IPS-18c (cell line): Measurements from ENCODE around the gene ARHGAP27.
"Not testable (repeated sequence)": the region's sequence is repeated elsewhere in the genome, so short reads cannot be mapped to it uniquely, and the experiment has no call there.

Source experiments
- H3K4me3 ChIP-seq: 2 replicates; pipeline ENCODE4 v1.7.0; 2013; ENCODE audit warnings: low read depth, mild to moderate bottlenecking, low read length, moderate library complexity; ENCODE audit not compliant: insufficient read depth
- H3K9me3 ChIP-seq: one replicate; pipeline ENCODE4 v1.6.1; 2013; ENCODE audit warnings: mild to moderate bottlenecking, low read length, moderate library complexity; ENCODE audit not compliant: control insufficient read depth, insufficient read depth

ARHGAP27 gene

GRCh38 chr17:45361976-45362375 lies 70.7 kb downstream of the ARHGAP27 start:
- Histone ChIP-seq H3K9me3 (no peaks in the 10 kb centered on the region), H3K4me3 (no peak overlapping the region)

DNA sequence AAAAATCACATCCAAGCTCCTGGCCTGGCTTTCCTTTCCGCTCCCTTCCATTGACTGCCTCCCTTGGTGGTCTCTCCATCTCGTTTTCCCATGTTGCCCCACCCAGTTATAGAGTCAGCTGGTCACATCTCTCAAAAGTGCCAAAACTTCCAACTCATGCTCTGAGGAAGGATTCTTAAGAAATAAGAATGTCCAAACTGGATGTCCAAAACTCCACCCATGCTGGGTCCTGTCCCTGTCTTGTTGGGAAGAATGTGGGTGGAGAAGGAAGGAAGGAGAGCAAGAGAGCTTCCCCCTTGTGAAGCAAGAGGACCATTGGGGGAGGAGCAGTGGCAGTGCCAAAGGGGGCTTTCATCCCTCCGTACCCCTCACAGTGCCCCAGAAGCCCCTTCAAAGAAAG lies 71.2 kb downstream of the ARHGAP27 start:
- no peaks in the 10 kb centered on the region for H3K9me3 ChIP-seq
- H3K4me3 ChIP-seq = no peak overlapping the region

GRCh38 chr17:45357364-45357997 lies 75.2 kb downstream of the ARHGAP27 start:
- H3K9me3 ChIP-seq = no peaks in the 10 kb centered on the region
- H3K4me3 ChIP-seq = no peak overlapping the region

- Histone ChIP-seq H3K9me3 (no peaks in the 10 kb centered on the region), H3K4me3 (no peak overlapping the region)
Measured at GRCh38 chr17:45355087-45355486, 77.6 kb downstream of the ARHGAP27 start.

DNA sequence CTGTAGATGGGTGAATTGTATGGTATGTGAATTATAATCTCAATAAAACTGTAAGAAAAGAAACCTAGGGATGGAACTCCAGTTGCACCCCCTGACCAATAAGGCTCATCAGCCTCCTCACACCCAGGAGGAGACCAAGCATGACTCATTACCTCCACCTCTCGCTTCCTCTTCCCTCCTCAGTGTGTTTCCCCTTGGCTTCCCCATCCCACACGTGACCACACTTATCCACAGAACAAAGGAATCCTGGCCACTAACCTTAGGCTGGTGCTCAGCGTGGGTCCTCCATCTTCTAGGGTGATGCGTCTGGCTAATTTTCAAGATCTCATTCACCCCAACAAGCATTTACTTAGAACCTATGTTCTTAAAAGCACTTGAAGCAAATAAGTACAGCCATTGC lies 79.6 kb downstream of the ARHGAP27 start:
- no peak overlapping the region for H3K4me3 ChIP-seq
- no peaks in the 10 kb centered on the region for H3K9me3 ChIP-seq

- Histone ChIP-seq H3K9me3 (no peaks in the 10 kb centered on the region), H3K4me3 (no peak overlapping the region)
Measured at GRCh38 chr17:45351831-45352230, 80.8 kb downstream of the ARHGAP27 start.

DNA sequence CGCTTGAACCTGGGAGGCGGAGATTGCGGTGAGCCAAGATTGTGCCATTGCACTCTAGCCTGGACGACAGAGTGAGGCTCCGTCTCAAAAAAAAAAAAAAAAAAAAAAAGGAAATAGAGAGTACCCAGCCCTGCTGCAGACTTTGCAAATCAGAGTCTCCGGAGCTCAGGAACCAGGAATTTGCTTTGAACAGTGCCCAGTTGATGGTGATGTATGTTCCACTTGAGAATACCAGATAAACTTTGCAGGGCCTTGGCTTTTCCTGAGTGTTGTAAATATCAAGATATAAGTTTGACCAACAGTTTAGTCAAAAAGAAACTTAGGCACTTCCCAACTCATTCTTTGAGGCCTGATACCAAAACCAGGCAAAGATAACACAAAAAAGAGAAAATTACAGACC lies 85.2 kb downstream of the ARHGAP27 start:
- no peaks in the 10 kb centered on the region for H3K9me3 ChIP-seq
- no peak overlapping the region for H3K4me3 ChIP-seq

DNA sequence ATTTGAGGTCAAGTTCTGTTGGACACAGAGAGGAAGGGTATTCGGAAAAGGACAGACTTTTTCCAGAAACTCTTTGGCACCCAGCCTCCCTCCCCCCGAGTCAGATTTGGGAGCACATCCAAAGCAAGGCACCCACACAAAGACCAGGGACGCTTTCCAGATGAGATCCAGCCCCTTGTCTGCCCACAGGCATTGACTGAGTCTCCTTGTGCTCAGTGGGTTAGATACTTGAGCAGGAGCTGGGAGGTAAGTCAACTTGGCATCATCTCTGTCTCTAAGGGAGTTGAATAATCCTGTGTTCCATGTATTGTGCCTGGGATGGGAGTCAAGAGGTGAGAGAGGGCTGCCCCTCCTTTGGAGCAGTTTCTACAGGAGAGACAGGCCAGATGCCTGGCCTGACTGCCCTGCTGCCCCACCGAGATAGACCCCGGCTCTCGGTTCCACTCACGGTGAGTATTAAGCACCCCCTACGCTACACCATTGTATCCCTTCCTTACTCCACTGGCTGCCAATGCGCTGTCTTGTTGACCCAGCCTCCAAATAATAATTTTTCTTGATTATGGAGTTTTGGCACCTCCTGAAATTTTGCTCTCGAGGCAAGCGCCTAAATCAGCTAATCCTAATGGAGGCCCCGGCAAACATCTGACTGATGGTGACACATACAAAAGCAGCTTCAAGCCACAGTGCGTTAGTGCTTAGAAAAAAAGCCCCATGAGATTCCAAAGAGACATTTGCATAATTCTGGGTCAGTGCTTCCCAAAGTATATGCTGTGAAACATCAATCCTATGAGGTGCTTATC lies 86.3 kb downstream of the ARHGAP27 start:
- no peaks in the 10 kb centered on the region for H3K9me3 ChIP-seq
- no peak overlapping the region for H3K4me3 ChIP-seq

DNA sequence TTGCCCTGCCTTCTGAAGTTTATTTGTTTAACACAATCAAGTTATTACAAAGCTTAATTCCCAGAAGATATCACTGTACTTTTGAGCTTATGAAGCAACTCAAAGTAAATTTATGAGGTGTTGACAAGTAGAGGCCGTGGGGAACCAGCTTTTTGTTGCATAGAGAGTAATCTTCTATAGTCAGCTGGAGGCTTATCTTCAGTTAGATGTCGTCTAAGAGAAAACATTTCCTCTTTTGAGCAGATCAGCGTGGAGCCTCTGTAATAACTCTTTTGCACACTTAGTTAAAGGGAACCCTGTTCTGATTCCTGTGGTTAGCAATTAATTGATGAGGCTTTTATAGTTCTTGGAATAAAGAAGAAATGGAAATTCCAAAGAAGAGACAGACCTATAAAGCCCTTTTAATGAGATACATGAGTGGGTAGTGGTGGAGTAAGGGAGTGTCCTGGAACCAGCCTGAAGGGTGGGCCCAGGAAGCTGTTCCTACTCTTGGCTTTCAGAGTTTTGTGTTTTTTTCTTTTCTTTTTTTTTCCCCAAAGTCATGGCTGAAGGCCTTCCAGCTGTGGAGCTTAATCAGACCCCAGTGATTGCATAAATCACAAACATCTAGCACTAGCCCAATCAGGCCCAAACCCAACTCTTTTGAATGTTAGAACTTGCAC lies 87.0 kb downstream of the ARHGAP27 start:
- Histone ChIP-seq H3K4me3 (no peak overlapping the region), H3K9me3 (no peaks in the 10 kb centered on the region)

DNA sequence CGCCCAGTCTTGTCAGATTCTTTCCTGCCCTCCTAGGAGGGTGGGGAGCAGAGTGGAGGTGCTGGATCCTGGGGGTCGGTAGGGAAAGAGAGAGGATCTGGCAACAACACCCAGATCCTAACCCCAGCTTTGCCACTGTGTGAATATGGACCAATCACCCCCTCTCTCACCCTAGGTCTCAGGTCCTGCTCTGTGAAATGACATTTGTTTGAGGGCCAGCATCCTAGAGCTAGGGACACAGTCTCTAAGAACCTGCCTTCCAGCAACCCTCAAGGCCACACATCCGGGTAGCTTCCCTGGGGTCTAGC lies 87.5 kb downstream of the ARHGAP27 start:
- Histone ChIP-seq H3K4me3 (no peak overlapping the region), H3K9me3 (no peaks in the 10 kb centered on the region)

- not testable (repeated sequence) for H3K9me3 ChIP-seq, H3K4me3 ChIP-seq
Measured at GRCh38 chr17:45343967-45344664, 88.6 kb downstream of the ARHGAP27 start.
